Measurements from ENCODE around the gene GSTK1.
"Not testable (repeated sequence)": the region's sequence is repeated elsewhere in the genome, so short reads cannot be mapped to it uniquely, and the experiment has no call there.

Gene GSTK1

DNA sequence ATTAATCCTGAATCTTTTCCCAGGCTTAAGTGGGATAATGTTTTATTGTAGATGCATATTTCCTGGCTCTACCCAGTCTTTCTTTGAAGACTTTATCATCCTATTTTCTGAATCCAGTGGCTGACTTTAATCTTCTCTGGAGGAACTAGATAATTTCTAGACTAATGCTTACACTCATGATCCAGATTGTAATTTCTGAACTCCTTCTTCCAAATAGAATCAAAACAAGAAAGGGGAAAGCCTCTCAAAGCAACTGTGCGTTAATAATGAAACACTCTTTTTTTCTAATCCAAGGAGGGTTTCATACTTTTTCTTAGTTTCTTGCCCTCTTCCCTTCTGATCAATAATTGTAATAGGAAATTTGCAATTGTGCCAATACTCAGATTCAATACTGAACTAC is 8.0 kb downstream of the GSTK1 start:
- DNase-seq (ENCODE audit: low read depth in 2 of 2): no peak

- no peak for DNase-seq (ENCODE audit: low read depth in 2 of 2)
Observed at GRCh38 chr7:143272871-143273270, 9.6 kb downstream of the GSTK1 start.

DNA sequence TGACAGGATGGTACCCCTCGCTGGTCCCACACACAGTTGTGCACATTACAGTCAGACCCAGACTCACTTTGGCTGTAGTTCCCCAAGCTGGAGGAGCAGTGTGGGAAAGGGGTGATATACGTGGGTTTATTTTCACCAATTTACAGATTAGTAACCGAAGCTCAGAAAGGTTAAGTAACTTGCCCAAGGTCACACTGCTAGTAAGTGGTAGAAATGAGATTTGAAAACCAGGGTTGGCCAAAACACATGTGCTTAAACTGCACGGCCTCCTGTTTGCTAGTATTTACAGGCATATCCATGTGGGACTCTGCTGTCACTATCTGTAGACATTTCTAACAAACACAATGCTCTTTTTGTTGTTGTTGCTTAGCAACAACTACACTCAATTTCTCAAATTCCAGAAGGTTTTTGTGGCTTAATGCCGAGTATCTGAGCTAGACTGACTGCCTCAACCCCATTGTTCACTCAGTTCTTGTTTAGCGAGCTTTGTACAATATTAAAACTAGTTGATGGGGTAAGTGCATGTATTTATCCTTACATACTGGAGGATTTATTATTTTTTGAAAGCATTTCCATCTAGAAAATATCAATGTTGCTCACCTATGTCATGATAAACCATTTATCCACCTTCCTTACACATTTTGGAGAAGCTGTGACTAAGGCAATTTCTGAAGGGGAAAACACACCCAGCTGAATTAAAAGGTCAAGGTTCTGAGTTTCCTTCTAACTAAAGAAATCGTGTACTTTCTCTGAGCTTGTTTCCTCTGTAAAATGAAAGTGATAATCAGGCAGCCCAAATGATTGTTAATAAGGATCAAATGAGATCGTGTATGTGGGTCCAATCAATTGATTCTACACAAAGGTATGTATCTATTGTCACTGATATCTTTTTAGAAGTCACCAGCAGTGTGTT is 16.2 kb downstream of the GSTK1 start:
- peak in 1 of 2 experiments; percentile 15 for DNase-seq (ENCODE audit: low read depth in 2 of 2)

GRCh38 chr7:143280160-143280559 is 16.9 kb downstream of the GSTK1 start:
- no peak for DNase-seq (ENCODE audit: low read depth in 2 of 2)

- DNase-seq (ENCODE audit: low read depth in 2 of 2): no peak
Observed at GRCh38 chr7:143280566-143280965, 17.3 kb downstream of the GSTK1 start.

DNA sequence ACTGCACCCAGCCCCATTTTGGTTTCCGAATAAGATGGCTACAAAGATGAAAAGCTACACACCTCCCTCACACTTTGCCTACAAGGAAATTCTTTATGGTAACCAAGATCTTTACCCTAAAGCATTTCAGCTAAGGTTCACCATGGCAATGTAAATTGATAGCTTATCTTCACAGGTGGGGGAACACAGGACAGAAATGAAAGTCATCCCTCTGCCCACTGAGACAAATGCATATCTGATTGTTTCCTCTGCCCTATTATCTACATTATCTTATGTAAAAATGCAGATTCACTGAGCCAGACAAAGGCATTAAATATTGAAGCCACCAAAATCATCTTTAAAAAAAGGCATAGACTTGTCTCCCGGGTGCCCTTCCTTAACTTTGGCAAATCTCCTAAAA is 18.3 kb downstream of the GSTK1 start:
- no peak for DNase-seq (ENCODE audit: low read depth in 2 of 2)

GRCh38 chr7:143282124-143282523 is 18.9 kb downstream of the GSTK1 start:
- no peak for DNase-seq (ENCODE audit: low read depth in 2 of 2)

- DNase-seq (ENCODE audit: low read depth in 2 of 2): no peak
Observed at GRCh38 chr7:143283381-143283780, 20.1 kb downstream of the GSTK1 start.

DNA sequence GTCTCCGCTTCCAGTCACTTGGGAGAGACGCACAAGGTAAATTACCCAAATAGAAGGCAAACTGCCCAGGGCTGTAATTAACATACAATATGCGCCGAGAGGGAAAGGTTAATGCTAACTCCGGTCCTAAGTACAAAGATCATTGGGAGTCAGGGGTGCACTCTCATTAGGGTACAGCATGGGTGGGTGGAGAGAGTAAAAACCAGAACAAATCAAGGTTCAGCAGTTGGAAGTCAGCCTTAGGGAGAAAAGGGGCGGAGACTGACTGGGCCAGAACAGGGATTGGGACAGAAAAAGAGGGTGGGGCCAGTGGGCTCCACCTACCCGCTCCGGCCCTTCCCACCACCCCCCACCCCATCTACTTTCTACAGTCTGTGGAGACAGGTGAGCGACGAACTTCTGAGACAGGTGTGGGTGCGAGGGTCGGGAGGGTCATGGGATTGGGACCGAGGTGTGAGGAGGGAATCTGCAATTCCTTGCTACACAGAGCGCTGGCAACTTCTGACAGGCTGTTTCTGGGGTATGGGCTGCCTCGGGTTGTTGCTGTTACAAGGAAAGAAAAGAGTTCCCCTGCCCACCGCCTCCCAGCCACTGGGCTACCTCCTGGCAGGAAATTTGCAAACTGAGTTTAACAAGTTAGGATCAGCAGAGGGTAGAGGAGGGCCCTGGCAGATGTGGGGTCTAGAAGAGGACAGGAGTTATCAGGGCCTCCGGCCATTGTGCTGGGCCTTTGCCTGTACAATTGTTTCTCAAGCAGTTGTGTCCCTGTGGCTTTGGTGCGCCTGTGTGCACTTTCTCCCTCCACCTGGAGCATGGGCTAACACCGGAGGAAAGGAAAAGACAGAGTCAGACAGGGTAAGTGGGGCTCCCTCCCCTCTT is 21.6 kb downstream of the GSTK1 start, which contains the start of gene TMEM139:
Gene TMEM139 (plus strand): TSS at position 368 of the 879 bp plus-strand sequence. CDS start 1,000 bp downstream, outside the sequence.
- DNase-seq (ENCODE audit: low read depth in 2 of 2): no peak

GRCh38 chr7:143285470-143285778 is 22.2 kb downstream of the GSTK1 start:
- DNase-seq (ENCODE audit: low read depth in 2 of 2): no peak

- no peak for DNase-seq (ENCODE audit: low read depth in 2 of 2)
Observed at GRCh38 chr7:143285806-143286521, 22.7 kb downstream of the GSTK1 start.

- no peak for DNase-seq (ENCODE audit: low read depth in 2 of 2)
Observed at GRCh38 chr7:143286522-143286890, 23.3 kb downstream of the GSTK1 start.

GRCh38 chr7:143287339-143287934 is 24.2 kb downstream of the GSTK1 start:
- DNase-seq (ENCODE audit: low read depth in 2 of 2): no peak

DNA sequence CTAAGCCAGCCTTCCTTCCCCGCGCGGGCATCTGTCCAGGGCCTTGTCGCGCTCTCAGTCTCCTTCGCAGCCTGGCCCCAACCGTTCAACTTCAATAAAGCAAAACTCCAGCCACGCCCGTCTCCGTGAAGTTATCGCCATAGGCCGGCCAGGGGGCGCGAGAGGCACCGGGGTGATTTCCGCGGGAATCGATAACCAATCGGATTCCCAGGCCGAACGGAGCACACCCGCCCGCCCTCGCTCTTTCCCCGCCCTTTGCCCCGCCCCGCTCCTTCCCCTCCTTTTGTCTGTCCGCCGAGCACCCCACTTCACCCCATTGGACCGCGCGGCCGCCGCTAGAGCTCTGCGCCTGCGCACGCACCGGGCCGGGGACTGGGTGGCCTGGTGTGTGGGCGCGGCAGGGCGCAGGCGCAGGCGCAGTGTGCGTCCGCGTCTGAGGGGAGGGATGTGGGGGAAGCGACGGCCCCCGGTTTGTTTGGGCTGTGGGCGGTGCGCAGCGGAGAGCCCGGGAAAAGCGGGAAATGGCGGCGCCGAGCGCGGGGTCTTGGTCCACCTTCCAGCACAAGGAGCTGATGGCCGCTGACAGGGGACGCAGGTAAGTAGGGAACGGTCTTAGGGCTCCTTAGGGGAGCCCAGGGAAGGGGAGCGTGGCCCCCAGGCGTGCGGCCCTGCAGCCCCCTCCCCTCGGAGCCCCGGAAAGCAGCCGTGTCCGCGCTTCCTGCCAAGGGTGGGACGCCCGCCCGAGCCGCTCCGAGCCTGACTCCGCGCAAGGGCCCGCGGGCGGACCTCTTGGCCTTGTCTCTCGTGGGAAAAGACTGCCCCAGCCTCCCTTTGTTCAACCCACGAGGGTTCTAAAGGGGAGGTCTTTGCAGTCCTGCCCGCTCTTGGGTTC is 24.9 kb downstream of the GSTK1 start, which contains the start of gene CASP2:
Gene CASP2 (plus strand): TSS at position 417 of the 892 bp plus-strand sequence. CDS start 105 bp downstream, at position 522.
- peak; percentile 96 for DNase-seq (ENCODE audit: low read depth in 2 of 2)

DNA sequence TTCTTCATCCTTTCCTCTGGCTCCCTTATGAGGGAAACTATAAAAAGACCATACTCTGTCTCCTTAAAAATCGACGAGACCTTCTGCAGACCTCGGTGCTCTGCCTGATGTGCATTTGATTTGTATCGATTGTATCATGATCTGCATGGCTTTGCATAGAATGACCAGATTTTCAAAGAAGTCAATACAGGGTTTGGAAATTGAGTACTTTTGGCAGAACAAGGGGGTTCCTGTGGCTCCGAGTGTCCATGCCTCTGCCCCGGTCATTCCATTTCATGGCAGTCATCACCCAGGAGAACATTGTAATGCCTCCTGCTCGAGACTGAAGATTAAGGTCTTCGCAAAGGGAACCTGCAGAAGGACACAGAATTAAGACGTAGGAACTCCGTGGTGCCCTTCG is 25.6 kb downstream of the GSTK1 start:
- no peak for DNase-seq (ENCODE audit: low read depth in 2 of 2)

- DNase-seq (ENCODE audit: low read depth in 2 of 2): no peak
Observed at GRCh38 chr7:143289421-143289820, 26.2 kb downstream of the GSTK1 start.

DNA sequence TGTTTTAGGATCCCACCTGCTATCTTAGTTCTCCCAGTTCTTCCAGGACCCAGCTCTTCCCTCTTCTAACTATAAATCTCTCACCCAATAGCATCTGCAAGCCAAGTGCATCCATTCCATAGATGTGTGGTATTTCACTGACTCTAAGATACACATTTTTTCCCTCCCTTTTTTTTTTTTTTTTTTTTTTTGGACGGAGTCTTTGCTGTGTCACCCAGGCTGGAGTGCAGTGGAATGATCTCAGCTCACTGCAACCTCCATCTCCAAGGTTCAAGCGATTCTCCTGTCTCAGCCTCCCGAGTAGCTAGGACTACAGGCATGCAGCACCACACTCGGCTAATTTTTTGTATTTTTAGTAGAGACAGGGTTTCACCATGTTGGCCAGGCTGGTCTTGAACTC is 26.6 kb downstream of the GSTK1 start:
- DNase-seq (ENCODE audit: low read depth in 2 of 2): not testable (repeated sequence)

DNA sequence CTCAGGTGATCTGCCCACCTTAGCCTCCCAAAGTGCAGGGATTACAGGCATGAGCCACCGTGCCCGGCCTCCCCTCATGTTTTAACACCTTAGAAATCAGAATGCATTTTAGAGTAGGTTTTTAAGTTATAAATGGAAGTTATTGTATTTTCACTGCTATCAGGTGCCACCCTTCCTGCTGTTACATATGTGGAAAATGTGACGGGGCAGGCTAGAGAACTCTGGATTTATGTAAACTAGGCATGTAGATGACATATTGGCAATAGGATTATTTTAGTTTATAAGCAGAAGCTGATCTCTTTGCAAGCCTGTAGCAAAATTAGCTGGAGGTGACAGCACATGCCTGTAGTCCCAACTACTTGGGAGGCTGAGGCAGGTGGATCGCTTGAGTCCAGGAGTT is 27.1 kb downstream of the GSTK1 start:
- DNase-seq (ENCODE audit: low read depth in 2 of 2): no peak

GRCh38 chr7:143292876-143293275 is 29.6 kb downstream of the GSTK1 start:
- DNase-seq (ENCODE audit: low read depth in 2 of 2): no peak

- DNase-seq (ENCODE audit: low read depth in 2 of 2): peak; percentile 42 to 48
Observed at GRCh38 chr7:143295870-143296269, 32.6 kb downstream of the GSTK1 start.
